Right ventricle myocardium inferior (tissue), 1 donor: ENCODE results near the gene UGT1A9. TPM values are rescaled to one million over a fixed set of nuclear protein-coding genes. Genes with fewer than 3 reads are reported as not detected.

ENCODE experiments used
- ATAC-seq: fragments of 200-7000 bp; cut with Tn5 transposase; one replicate; pipeline ENCODE4 v1.9.1; 2020; ENCODE audit warnings: mild to moderate bottlenecking, moderate library complexity
- DNase-seq: peaks from one replicate; pipeline ENCODE4 v3.0.0; 2021; ENCODE audit errors: missing footprints
- intact Hi-C: fragments of 100-400 bp; cut with DNase I; formaldehyde crosslinking; loops from one replicate; pipeline ENCODE4 v1.11.0; 2022
- total RNA-seq: library from RNA; stranded (reverse); fragmentation: NEBNext Ultra II Directional; extraction: Animal tissue kit (Norgen Biotek cat#: 25700); gene quantifications from one replicate; pipeline ENCODE4 v1.2.1, GENCODE V29; 2021
- donor health status: DM: no; HTN: yes; CAD: no; lungs with severe emphysema.

UGT1A9 gene
- total RNA-seq, 1 donor from 2014 or later, result not detected

DNA sequence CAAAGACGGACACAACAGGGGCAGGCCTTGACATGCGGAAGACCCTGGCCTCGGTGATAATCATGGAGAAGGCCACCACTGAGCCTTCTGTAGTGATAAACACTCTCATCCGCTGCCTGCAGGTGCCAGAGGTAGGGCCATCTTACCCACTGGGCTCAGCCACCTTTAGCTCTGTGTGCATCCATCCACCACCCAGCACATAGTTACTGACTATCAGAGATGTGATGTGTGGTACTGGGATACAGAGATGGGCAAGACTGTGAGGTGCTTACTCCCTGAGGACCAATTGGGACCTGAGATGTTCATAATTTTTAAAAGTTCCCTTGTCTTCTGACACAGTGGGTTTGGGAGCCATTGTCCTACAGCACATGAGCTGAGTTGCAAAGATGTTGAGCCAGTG, 108.0 kb downstream of the UGT1A9 start:
- DNase-seq (no peak), ATAC-seq (no peak)
- intact Hi-C loops, result no loop called here

DNA sequence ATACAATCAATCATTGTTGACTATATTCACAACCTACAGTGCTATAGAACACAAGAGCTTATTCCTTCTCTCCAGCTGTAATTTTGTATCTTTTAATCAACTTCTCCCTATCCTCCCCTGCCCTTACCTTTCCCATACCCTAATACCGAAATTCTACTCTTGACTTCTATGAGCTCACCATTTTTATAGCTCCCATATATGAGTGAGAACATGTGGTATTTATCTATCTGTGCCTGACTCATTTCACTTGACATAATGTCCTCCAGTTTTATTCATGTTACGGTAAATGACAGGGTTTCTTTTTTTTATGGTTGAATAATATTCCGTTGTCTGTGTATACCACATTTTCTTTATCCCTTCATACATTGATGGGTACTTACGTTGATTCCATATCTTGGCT, 109.1 kb downstream of the UGT1A9 start:
- intact Hi-C loops, result no loop called here
- ATAC-seq, result no peak
- DNase-seq, result no peak

GRCh38 chr2:233789554-233789953, 117.9 kb downstream of the UGT1A9 start:
- no peak for DNase-seq
- ATAC-seq, result no peak
- intact Hi-C loops, result no loop called here

DNA sequence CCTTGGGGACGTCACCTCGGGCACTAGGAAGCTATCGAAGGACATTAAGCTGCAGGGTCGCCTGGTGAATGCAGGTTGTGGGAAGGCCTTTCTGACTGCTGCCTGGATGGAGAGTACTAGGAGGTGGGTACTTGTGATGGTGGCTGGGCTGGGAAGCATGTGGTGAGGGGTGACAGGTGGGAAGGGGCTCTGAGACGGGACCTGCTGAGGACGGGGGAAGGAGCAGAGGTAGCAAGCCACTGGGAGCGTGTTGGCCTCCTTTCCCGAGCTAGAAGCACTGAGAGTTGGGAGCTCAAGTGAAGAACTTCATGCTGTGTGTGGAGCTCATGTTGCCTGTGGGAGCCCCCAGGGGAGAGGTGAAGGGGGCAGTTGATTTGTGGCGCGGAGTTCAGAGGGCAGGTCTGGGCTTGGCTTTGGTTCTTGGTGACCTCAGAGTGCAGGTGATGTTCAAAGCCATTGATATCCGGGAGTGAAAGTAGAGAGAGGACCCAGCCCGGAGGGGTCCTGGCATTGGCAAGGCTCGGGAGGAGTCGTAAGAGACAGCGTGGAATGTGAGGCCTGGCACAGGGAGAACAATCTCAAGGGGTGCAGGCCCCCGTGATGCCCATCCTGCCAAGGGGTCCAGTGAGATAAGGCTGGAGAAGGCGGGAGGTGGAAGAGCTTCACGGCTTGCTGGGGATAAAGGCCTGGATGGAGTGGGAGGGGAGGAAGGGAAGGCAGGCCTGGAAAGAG, 119.6 kb downstream of the UGT1A9 start:
- ATAC-seq (no peak), DNase-seq (no peak)
- intact Hi-C loops, result no loop called here

- ATAC-seq, result no peak
- intact Hi-C loops, result no loop called here
- no peak for DNase-seq
Observed at GRCh38 chr2:233791883-233792329, 120.2 kb downstream of the UGT1A9 start.

- DNase-seq (no peak), ATAC-seq (no peak)
- intact Hi-C loops, result no loop called here
Observed at GRCh38 chr2:233792720-233793119, 121.0 kb downstream of the UGT1A9 start.

DNA sequence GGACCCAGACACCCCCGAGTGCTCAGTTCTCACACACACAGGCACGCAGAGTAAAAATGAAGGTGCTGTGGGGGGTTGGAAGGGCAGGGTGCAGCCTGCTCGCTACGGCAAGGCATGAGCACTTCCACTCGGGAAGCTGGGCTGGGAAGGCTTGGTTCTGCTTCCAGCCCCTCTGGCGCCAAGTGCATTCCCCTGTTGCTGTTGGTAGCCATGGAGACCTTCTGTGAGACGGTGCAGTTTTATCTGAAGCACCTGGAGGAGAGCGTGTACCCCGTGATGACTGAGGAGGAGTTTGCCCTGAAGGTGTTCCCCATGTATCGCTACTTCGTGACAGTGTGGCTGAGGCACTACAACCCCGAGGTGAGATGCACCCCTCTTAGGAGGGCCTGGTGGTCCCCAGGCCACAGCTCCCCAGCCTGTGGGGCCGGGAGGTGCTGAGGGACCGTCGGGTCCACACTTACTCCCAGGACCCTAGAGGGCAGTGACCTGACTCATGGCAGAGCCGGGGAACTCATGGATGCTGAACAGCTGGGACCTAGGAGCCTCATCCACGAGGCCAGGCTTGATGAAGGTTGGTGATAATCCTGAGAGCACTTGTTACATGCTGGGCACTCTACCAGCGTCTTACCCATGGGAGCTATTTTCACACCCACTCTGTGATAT, 121.9 kb downstream of the UGT1A9 start:
- intact Hi-C loops, result no loop called here
- no peak for ATAC-seq

DNA sequence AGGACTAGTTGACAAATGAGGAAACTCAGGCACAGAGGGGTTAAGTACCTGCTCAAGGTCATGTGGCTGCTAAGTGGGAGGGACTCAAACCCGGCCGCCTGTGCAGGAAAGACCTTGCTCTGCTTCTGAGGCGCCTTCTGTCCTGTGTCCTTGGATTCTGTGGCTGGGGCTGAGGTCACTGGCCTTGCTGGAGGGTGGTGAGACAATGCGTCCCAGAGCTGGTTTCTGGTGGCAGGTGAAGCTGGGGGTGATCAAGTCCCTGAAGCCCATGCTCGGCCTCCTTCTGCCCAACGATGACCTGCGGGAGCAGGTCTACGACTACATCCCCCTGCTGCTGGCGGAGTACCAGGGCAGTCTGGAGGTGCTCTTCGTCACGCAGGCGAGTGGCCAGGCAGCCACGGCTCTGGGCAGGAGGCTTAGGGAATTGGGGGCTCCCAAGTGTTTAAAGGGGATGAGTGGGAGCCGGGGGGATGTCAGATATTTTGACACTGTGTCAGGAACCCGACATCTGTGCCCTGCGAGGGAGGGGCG, 122.5 kb downstream of the UGT1A9 start:
- DNase-seq (no peak), ATAC-seq (no peak)
- intact Hi-C loops, result no loop called here

More for the DNA sequence above, 121.9 kb downstream of the UGT1A9 start:
- no peak for DNase-seq

- ATAC-seq, result no peak
- intact Hi-C loops, result no loop called here
- DNase-seq, result no peak
Observed at GRCh38 chr2:233795735-233796171, 124.1 kb downstream of the UGT1A9 start.

GRCh38 chr2:233796254-233796653, 124.6 kb downstream of the UGT1A9 start:
- intact Hi-C loops, result no loop called here
- ATAC-seq (no peak), DNase-seq (no peak)

DNA sequence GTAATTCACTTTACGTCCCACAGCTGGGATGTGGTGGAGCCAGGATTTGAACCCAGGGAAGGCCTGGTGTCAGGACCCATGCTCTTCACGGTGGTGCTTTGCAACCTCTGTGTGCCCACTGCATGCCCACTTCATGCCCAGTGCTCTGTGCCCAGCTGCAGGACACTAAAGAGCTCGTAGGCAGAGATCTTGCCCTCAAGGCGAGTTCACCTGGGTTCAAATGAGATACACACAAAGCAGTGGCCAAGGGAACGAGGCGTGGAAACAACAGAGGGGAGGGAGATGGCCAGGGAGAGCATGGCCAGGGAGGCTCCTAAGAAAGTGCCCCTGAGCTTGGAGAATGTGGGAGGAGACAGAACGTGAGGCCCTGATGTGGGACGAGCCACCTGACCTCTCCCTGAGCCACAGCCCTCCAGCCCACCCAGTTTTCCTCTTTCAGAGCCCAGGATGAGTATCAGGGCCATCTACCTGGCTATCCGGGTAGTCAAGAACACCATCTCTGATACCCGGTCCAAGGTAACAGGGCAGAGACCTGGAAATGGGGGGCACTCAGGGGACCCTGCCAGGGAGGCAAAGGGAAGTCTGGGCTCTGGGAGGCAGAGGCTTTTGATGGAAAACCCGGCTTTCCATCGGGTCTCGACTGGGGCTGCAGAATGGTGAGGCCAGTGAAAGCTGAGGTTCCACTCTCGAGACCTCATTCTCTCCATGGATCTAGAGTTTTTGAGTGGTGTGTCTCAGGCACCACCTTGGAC, 126.8 kb downstream of the UGT1A9 start:
- intact Hi-C loops, result no loop called here
- ATAC-seq (no peak), DNase-seq (no peak)

DNA sequence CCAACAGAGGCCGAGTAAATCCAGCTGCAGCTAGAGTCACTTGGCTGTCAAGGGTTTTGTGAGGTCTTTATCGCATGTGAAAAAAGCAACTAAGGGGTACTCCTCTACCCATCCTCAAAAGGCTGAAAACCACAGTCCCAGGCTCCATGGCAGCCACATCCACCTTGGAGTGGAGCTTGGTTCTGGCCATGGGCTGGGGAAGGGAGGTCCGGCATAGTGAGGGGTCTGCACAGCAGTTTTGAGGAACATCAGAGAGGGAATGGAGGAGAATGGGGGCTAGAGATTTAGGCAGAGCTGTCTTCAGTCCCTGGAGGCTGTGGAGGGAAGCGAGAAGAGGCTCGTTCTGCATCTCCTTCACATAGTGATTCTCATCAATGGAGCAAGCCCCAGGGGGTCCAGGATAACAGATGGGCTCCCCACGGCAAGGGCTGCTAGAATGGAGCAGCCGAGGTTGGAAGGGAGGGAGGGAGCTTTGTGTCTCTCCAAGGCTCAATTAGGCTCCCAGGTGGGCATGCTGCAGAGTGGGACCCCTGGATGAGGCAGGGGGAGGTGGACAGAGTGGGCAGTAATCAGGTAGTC, 127.5 kb downstream of the UGT1A9 start:
- DNase-seq (no peak), ATAC-seq (no peak)
- intact Hi-C loops, result no loop called here

DNA sequence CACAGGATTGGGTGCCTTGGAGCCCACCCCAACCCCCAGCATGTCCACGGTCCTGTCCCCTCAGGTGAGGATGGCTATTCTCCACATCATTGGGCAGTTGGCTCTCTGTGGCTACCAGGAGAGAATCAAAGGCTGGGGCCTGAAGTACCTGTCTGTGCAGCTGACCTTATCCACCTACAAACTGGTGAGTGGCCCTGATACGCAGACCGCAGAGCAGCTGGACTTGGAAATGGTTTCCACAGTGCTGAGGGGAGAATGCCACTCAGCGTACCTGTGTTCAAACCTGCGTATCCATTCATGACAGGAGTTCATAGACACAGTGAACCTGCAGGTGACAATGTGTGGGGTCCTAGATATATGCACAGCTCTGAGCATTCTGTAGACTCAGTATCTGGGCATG, 128.0 kb downstream of the UGT1A9 start:
- no peak for ATAC-seq
- DNase-seq, result no peak

DNA sequence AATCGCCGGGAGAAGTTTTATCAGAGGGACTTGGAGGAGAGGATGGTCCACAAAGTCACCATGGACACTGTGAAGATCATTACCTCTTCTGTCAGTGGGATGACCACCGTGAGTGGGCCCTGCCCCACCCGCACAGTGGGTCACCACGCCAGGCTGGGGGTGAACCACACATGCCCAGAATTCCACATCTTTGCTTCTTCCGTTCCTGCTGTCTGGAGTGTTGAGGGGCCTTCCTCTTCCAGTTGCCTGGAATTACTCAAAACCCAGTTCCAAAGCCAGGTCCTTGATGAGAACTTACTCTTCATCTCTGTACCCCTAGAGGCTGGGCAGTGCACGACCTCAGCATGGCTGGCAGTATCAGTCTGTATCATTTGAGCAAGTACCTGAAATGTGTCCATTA, 128.5 kb downstream of the UGT1A9 start:
- ATAC-seq, result no peak
- intact Hi-C loops, result no loop called here
- no peak for DNase-seq

More for the DNA sequence above, 128.0 kb downstream of the UGT1A9 start:
- intact Hi-C loops, result no loop called here

GRCh38 chr2:233801357-233802131, 129.8 kb downstream of the UGT1A9 start:
- ATAC-seq, result no peak
- no peak for DNase-seq
- intact Hi-C loops, result no loop called here

DNA sequence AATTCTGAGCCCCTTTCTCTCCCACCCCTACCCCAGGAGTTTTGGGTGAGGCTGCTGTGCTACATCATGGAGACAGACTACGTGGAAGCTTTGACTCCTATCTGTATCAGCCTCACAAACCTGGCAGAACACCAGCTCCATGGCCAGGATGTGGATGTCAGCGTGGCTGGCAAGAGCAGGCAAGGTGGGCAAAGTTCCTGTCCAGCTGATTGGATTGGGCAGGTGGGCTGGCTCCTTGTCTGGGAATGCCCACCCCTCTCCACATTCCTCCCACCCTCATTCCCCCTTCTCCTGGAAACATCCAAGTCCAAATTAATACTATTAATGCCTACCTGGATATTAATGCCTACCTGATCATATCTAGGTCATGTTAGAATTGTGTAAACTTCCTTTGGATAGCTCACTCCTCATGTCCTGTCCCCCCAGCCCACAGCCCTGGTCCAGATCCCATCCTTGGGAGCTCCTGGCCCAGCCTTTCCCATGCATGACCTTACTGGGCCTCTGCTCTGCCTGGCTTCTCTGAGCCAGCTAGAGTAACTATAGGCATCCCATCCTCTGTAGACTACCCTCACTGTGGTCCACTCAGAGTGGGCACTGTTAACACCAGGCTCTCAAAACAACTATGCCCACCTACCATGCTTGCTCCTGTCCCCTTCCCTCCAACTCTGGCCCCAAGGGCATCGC, 130.6 kb downstream of the UGT1A9 start:
- no peak for DNase-seq
- ATAC-seq, result no peak
- intact Hi-C loops, result no loop called here

- no peak for ATAC-seq
- intact Hi-C loops, result no loop called here
- DNase-seq, result no peak
Observed at GRCh38 chr2:233803292-233803911, 131.7 kb downstream of the UGT1A9 start.
